Caki2 (cell line): ENCODE data around the gene RBPJ. TPM values are rescaled to one million over a fixed set of nuclear protein-coding genes. Genes with fewer than 3 reads are reported as not detected.

Experiments
- DNase-seq: peaks from one replicate; pipeline ENCODE4 v3.0.0-alpha.2; 2015; ENCODE audit warnings: low read depth
- in situ Hi-C: cut with HindIII; loops from 2 replicates; pipeline ENCODE4 v1.10.0; 2016; ENCODE audit warnings: low sequenced_read_pairs, low pct_unique_long_range_greater_than_20kb, mixed read lengths
- total RNA-seq: library from RNA; depleted of rRNA; stranded (reverse); fragments of >200 nt; shearing (Covaris generic); gene quantifications from 2 replicates; pipeline ENCODE4 v1.2.3, GENCODE V29; 2014; ENCODE audit warnings: low replicate concordance

RBPJ gene
- total RNA-seq, 1 experiment from 2014 or later, result 38.3 TPM

DNA sequence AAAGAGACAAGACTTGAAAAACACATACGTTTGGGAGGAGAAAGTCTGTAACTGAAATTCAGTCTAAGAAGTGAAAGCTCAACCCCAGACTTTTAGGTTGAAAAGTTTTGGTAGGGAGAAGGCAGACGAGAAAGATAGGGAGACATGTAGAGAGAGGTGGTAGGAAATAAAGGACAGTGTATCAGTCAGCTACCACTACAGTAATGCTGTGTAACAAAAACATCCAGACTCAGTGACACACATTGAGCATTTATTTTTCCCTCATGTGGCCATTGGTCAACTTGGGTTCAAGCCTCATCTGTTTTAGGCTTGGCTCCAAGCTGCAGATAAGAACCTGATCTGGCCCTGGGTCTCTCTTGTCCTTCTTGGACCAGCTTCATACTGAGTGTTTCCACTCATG lies 142.6 kb downstream of the RBPJ start:
- DNase-seq, result no peak
- in situ Hi-C loops, result no loop called here

DNA sequence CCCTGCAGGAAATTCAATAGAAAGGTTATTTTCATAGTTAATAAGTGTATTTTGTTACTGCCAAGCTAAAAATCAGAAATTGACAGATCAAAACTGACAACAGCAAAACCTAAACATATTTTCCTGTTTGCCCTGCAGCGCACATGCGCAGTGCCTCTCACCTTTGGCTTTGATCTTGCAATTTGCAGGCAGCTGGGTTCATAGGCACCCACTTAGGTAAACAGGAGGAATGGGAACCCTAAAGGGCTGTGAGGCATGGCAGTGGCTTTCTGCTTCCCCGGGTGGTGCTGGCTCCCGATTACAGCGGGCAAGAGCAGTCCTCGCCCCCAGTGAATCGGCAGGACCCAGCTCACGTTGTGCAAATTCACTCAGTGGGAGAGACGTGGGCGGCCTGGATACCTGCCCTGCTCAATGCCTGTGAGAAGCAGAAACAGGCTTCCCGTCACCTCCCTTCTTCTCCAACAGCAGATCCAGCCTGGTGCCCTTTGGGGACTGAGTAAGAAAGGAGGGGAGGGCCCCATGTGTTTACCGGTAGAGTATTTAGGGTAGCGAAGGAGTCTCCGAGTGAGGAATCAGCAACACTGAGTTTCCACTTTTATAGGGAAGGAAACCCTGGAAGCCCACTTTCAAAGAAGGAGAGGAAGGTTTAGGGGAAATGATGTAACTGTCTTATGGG lies 143.7 kb downstream of the RBPJ start:
- no peak for DNase-seq
- in situ Hi-C loops, result no loop called here

DNA sequence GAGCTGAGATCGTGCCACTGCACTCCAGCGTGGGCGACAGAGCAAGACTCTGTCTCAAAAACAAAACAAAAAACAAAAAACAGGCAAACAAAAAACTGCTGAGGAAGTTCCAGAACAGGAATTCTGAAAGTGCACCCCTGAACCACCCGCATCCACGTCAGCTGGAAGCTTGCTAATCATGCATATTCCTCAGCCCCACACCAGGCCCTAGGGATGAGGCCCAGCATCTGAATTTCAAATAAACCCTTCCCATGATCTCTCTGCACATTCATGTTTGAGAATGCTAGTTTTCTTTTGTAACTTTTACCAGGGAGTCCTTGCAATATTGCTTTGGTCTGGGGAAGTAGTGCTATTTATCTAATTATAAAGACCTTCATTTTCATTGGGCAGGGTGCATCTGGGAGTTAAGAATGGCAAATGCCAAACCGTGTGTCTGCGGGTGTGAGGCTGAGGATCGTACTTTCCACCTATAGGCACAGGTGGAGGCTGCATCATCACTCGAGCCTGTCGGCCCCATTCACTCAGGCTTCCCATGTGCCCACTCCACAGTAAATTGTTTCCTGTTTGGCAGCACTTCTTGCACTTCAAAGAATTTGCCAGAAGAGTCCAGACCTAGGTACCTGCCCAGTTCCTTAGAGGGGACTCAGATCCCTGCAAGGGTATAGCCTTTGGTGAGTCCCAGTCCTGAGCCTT lies 145.9 kb downstream of the RBPJ start:
- no peak for DNase-seq
- in situ Hi-C loops, result no loop called here

DNA sequence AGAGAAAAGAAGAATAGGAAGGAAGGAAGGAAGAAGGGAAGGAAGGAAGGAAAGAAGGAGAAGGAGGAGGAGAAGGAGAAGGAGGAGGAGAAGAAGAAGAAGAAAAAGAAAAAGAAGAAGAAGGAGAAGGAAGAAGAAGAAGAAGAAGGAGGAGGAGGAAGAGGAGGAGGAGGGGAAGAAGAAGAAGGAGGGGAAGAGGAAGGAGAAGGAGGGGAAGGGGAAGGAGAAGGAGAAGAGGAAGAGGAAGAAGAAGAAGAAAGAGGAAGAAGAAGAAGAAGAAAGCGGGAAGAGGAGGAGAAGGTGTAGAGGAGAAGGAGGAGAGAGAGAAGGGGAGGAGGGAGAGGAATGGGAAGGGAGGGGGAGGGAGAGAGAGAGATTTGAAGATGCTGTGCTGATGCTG lies 146.9 kb downstream of the RBPJ start:
- DNase-seq, result no peak
- in situ Hi-C loops, result no loop called here

DNA sequence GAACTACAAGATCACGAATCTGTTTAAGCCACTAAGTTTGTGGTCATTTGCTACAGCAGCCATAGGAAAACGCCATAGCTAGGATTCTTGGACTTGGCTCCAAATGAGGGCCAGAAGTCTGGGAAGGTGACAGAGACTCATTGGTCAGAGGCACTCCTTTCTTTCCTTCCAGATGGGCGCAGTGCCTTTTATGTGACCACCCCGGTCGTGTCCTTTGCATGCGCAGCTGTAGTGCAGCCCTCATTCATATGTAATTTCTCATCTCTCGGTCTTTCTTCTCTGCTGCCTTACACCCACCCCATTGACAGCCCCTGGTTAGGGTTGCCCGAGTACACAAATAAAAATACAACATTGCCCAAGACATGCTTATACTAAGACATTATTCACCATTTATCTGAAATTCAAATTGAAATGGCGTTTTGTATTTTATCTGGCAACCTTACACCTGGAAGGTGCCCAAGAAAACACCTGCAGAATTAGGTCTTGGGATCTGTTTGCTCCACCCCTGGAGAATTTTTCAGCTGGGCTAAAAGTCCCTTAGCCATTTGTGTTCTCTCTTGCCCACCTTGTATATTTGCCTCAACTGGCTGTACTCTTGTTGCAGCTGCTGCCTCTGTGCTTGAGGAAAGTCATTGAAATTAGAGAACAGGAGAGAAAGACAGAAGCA lies 147.6 kb downstream of the RBPJ start:
- DNase-seq, result no peak
- in situ Hi-C loops, result no loop called here

DNA sequence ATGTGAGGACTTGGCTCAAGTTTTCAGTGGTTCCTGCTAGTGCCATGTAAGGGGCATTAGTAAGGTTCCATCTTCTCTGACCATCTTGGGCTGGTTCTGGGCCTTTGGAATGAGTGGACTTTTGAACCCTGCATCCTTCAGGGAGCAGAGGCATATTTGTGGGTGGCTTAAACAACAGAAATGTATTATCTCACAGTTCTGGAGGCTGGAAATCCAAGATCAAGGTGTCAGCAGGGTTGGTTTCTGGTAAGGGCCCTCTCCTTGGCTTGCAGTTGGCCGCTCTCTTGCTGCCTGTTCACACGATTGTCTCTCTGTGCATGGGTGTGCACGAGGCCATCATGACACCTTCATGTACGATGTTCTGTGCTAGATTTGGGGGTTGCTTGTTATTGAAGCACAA lies 148.2 kb downstream of the RBPJ start:
- no peak for DNase-seq
- in situ Hi-C loops, result no loop called here

DNA sequence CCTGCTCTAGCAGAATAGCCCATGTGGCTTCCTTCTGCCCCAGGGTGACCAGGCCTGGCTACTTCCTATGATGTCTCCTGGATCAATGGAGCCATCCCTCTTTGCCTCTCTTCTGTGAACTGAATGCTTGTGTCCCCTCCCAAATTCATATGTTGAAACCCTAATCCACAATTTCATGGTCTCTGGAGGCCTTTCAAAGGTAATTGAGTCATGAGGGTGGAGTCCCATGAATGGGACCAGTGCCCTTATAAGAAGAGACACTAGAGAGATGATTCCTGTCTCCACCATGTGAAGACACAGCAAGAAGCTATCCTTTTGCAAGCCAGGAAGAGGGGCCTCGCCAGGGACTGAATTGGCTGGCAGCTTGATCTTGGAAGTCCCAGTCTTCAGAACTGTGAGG lies 151.1 kb downstream of the RBPJ start:
- DNase-seq, result no peak
- in situ Hi-C loops, result no loop called here

DNA sequence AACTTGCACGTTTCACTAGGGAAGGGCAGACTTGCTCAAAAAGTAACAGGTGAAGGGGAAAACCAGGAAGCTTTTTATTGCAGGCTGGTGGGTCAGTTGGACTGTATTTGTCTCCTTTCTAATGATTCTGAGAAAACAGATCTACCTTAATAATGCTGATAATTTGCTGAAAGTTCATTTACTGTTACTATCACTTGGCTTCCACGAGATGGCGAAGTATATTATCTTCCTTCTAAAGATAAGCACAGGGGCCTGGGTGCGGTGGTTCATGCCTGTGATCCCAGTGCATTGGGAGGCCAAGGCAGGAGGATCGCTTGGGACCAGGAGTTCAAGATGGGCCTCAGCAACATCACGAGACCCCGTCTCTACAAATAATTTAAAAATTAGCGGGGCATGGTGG lies 153.1 kb downstream of the RBPJ start:
- DNase-seq, result no peak
- in situ Hi-C loops, result no loop called here

DNA sequence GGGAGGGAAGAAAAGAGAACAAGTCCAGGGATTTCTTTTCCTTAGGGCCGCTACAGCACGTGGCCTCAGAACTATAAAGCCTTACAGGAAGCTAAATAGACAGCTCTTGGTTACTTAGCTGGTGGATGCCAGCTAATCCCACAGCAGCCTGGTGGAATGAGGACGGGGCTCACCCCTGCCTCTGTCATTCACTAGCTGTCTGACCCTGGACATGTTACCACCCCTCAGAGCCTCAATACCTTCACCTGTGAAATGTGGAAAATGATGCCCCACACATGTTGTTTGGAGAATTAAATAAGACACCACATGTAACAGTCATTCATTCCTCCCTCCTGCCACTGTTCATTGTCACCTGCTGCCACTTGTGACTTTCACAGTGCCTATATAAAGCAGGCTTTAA lies 153.7 kb downstream of the RBPJ start:
- no peak for DNase-seq
- in situ Hi-C loops, result no loop called here

DNA sequence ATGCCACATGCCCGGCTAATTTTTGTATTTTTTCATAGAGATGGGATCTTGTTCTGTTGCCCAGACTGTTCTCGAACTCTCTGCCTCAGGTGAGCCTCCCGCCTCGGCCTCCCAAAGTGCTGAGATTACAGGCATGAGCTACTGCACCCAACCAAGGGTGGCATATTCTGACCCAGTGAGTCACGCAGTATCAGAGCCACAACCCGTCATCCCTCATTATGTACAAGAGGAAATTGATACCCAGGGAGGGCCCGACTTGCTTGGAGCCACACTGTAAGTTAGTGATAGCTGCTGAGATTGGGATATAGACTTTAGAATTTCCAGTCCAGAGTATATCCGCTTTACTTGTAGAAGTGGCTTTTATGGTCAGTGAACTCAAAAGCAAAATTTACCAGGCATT lies 154.9 kb downstream of the RBPJ start:
- no peak for DNase-seq
- in situ Hi-C loops, result no loop called here

DNA sequence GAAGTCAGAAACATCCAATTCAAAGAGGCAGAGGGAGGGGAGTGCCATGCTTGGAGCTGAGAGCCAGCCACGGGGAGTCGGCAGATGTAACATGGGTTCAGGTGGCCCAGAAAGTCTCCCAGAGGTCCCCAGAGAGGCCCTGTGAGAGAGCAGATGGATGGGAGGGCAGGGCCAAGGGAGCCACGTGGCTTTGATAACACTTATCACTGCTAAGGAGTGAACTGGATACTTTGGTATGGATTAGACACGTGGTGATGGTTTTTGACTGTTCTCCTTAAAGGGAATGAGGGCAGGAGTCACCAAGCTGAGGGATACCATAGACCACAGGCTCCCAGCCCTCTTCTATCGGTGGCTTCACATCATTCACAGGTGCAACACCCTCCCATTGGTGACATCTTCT lies 155.7 kb downstream of the RBPJ start:
- in situ Hi-C loops, result no loop called here
- no peak for DNase-seq

DNA sequence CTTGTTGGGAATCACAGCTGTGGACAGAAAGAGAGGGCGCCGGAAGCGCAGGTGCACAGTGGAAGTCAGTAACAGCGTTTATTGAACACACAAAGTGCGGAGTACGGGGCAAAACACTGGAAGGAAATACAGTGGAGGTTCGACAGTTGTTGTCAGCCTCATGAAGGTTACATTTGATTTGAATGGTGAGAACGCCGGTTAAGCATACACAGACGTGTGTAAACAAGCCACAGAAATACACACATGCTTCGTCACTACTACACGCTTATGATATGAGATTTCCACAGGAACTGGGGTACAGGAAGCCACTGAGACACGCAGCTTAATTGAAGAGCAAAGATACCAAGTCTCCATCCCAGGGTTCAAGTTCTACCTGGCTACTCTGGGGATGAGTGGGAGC lies 157.5 kb downstream of the RBPJ start:
- in situ Hi-C loops, result no loop called here
- DNase-seq, result no peak

DNA sequence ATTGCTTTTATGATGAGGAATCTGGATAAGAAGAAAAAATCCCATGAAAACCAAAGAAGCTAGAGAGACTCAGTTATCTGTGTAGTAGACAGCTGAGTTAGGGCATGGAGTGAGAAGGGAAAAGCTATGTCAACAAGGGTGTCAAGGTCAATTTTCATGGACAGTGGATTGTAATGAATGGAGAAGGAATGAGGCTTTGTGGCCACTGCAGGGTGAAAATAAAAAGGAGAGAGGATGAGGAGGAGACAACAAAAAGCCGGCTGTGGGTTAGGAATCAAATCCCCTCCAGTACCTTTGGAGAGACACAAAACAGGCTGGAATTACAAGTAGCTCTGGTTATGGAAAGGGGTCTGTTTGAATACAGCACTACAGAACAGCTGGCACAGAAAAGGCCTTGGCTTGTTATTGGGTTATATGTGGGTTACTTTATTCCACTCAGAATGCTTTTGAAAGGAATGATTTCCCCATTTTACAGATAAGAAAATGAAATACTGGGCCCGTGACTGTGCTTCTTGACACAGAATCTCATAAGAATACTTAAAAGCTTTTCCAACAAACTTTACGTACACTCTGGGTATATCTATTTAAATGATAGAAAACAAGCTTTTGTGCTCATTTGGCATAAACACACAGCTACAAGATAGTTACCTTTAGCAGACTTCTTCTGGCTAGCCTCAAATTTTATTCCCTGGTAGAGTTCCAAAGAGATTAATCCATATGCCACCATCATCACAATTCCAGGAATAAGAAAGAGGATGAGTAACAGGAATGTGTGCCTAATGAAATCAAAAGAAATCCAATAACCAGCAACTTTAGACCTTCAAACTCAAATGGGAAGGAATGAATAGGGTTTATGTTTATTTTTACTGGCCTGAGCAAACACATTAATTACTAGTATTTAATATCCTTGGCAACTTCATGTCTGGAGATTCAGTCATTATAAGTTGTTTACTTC lies 162.0 kb downstream of the RBPJ start:
- in situ Hi-C loops, result no loop called here
- no peak for DNase-seq

DNA sequence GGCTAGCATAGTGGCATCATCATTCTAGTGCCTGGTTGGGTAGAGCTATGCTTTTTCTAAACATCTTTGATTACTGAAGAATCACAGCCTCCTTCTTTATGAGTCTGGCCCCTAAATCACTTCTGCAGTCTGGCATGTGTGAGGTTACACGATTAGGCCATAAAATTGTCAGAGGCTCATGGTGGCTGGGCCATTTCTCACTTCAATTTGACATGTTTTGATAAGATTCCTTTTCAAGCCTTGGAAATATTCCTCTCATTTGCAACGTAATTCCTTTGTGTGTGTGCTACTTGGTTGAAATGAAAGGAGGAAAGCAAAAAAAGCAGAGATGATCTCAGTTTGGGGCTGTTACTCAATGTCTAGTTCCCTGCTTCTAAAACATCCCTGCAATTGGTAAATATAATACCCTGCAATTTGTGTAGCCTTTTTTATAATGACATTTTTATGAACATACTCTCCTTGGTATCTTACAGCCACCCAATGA lies 163.3 kb downstream of the RBPJ start:
- no peak for DNase-seq
- in situ Hi-C loops, result no loop called here

DNA sequence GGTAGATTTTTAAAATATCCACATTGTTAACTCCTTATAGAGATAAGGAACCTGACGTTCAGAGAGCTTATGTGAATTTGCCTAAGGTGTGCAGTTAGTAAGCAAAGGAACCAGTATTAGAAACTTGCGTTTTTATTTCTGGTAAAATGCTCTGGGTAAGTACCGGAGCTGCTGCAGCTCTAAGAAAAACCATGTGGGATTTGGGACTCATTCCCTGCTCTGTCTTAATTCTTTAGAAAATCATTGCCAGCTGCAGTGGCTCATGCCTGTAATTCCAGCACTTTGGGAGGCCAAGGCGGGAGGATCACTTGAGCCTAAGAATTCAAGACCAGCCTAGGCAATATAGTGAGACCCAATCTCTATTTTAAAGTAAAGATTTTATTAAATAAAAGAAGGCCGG lies 163.7 kb downstream of the RBPJ start:
- DNase-seq, result no peak
- in situ Hi-C loops, result no loop called here
